Tibial nerve (tissue), 3 donors: ENCODE data around the gene MICAL2.

Experiments used
- POLR2A ChIP-seq, 2 donors: fragments of 450-650 bp; IDR thresholded peaks; one replicate each; pipeline ENCODE4 v1.6.1; 2017; ENCODE audit warnings: antibody characterized with exemption in 2 of 2, mild to moderate bottlenecking in 2 of 2, moderate library complexity in 2 of 2
- TF ChIP-seq, protein P1 (sequence below), 5 experiments: fragments of 200-600 bp in 3 of 5; fragments of 450-650 bp in 2 of 5; sonication (generic) in 3 of 5; IDR thresholded peaks; one replicate each; pipeline ENCODE4 v1.5.1; 2016 to 2019; ENCODE audit warnings: antibody characterized with exemption in 5 of 5, mild to moderate bottlenecking in 3 of 5, moderate library complexity in 2 of 5

DNA sequence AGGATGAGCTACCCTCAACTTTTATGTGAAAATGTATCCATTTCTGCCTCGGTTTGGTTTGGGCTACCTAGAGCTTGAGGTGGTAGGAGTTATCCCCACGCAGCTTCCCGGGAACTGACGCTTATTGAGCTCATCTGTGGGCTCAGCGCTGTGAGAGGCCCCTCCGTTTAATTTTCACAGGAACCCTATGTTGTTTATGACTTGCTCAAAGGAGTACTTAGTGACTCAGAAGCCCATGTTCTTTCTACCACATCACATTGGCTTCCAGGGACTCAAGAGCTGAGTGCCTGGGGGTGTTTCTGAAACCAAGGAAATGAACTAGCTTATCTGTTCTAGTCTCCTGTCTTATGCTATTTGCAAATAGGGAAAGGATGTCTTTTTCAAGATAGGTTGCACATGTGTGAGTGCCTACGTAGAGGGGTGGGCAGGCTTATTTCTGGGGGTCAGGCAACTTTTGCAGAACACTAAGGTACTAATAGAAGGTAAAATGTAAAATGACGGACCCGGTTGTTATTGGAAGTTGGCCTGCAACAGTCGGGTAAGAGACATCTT, 40.5 kb downstream of the MICAL2 start:
- TF ChIP-seq, protein P1, sequence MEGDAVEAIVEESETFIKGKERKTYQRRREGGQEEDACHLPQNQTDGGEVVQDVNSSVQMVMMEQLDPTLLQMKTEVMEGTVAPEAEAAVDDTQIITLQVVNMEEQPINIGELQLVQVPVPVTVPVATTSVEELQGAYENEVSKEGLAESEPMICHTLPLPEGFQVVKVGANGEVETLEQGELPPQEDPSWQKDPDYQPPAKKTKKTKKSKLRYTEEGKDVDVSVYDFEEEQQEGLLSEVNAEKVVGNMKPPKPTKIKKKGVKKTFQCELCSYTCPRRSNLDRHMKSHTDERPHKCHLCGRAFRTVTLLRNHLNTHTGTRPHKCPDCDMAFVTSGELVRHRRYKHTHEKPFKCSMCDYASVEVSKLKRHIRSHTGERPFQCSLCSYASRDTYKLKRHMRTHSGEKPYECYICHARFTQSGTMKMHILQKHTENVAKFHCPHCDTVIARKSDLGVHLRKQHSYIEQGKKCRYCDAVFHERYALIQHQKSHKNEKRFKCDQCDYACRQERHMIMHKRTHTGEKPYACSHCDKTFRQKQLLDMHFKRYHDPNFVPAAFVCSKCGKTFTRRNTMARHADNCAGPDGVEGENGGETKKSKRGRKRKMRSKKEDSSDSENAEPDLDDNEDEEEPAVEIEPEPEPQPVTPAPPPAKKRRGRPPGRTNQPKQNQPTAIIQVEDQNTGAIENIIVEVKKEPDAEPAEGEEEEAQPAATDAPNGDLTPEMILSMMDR (IDR thresholded peaks at IDR 0.05): no peak
- no peak for TF ChIP-seq POLR2A (IDR thresholded peaks at IDR 0.05)
